Measurements from ENCODE around the gene CCDC194. TPM values are rescaled to one million over a fixed set of nuclear protein-coding genes. Genes with fewer than 3 reads are reported as not detected.

The CCDC194 gene
- total RNA-seq, 1 experiment from 2014 or later: not detected

GRCh38 chr19:17351815-17352435, 42.1 kb downstream of the CCDC194 start:
- DNase-seq (ENCODE audit: low spot score): no peak
- H3K4me1 ChIP-seq (ENCODE audit: insufficient read depth, low read length, poor library complexity, severe bottlenecking): no peaks in the 10 kb centered on the region
- ChIA-PET CTCF (no interaction called here), POLR2A (ENCODE audit: low non-redundant PET) (no interaction called here)
- H3K9me3 ChIP-seq (ENCODE audit: low read depth, low read length, poor library complexity, severe bottlenecking): no peaks in the 10 kb centered on the region
- H3K4me3 ChIP-seq (ENCODE audit: low read depth, low read length, poor library complexity, severe bottlenecking): no peak overlapping the region
- BruUV-seq (replicated peaks): no TSS peak
- no peak for TF ChIP-seq EZH2 (IDR thresholded peaks at IDR 0.05; ENCODE audit: borderline replicate concordance, low read depth, low read length, poor library complexity, severe bottlenecking)
- TF ChIP-seq CTCF (conservative IDR thresholded peaks at IDR 0.05; ENCODE audit: low read depth, low read length): no peak
- no peak overlapping the region for H3K27ac ChIP-seq (ENCODE audit: low read depth, low read length, poor library complexity, severe bottlenecking)
- intact Hi-C loops (cut with micrococcal nuclease; ENCODE audit: unreplicated experiment): no loop called here
- no peaks in the 10 kb centered on the region for H3K27me3 ChIP-seq (replicated peaks; ENCODE audit: insufficient read depth, low read depth, low read length, poor library complexity)
- H3K36me3 ChIP-seq (ENCODE audit: insufficient read depth, low read length, poor library complexity, severe bottlenecking): no peaks in the 10 kb centered on the region

- Histone ChIP-seq H3K36me3 (ENCODE audit: insufficient read depth, low read length, poor library complexity, severe bottlenecking) (no peaks in the 10 kb centered on the region), H3K4me3 (ENCODE audit: low read depth, low read length, poor library complexity, severe bottlenecking) (peak overlapping the region; percentile 1), H3K27ac (ENCODE audit: low read depth, low read length, poor library complexity, severe bottlenecking) (no peak overlapping the region), H3K27me3 (replicated peaks; ENCODE audit: insufficient read depth, low read depth, low read length, poor library complexity) (no peaks in the 10 kb centered on the region), H3K4me1 (ENCODE audit: insufficient read depth, low read length, poor library complexity, severe bottlenecking) (no peaks in the 10 kb centered on the region), H3K9me3 (ENCODE audit: low read depth, low read length, poor library complexity, severe bottlenecking) (no peaks in the 10 kb centered on the region)
- ChIA-PET CTCF (interaction anchor here (1.1 to 1.7 kb wide), 2 partner anchors 10 to 37 kb away, joined by 3 to 5 read pairs; no protein-coding TSS in a partner anchor), POLR2A (ENCODE audit: low non-redundant PET) (interaction anchor here (0.5 to 0.6 kb wide), 2 partner anchors 93 to 94 kb away, joined by 4 to 6 read pairs; no protein-coding TSS in a partner anchor)
- no peak for TF ChIP-seq EZH2 (IDR thresholded peaks at IDR 0.05; ENCODE audit: borderline replicate concordance, low read depth, low read length, poor library complexity, severe bottlenecking)
- no peak for TF ChIP-seq CTCF (conservative IDR thresholded peaks at IDR 0.05; ENCODE audit: low read depth, low read length)
- peak; percentile 88 for DNase-seq (ENCODE audit: low spot score)
- no TSS peak for BruUV-seq (replicated peaks)
- intact Hi-C loops (cut with micrococcal nuclease; ENCODE audit: unreplicated experiment): loop anchor here (5.0 kb wide), 1 partner anchor 119 kb away; no protein-coding TSS in a partner anchor
Measured at GRCh38 chr19:17348700-17349099, 45.3 kb downstream of the CCDC194 start.

- no peaks in the 10 kb centered on the region for H3K4me1 ChIP-seq (ENCODE audit: insufficient read depth, low read length, poor library complexity, severe bottlenecking)
- H3K27me3 ChIP-seq (replicated peaks; ENCODE audit: insufficient read depth, low read depth, low read length, poor library complexity): no peaks in the 10 kb centered on the region
- no peak overlapping the region for H3K27ac ChIP-seq (ENCODE audit: low read depth, low read length, poor library complexity, severe bottlenecking)
- BruUV-seq (replicated peaks): no TSS peak
- no peaks in the 10 kb centered on the region for H3K9me3 ChIP-seq (ENCODE audit: low read depth, low read length, poor library complexity, severe bottlenecking)
- POLR2A ChIA-PET (ENCODE audit: low non-redundant PET): no interaction called here
- no peaks in the 10 kb centered on the region for H3K36me3 ChIP-seq (ENCODE audit: insufficient read depth, low read length, poor library complexity, severe bottlenecking)
- CTCF ChIA-PET: interaction anchor here (0.6 to 1.7 kb wide), 3 partner anchors 9 to 426 kb away, joined by 3 to 12 read pairs (median 5); no protein-coding TSS in a partner anchor
- intact Hi-C loops (cut with micrococcal nuclease; ENCODE audit: unreplicated experiment): loop anchor here (5.0 kb wide), 1 partner anchor 119 kb away; no protein-coding TSS in a partner anchor
- no peak overlapping the region for H3K4me3 ChIP-seq (ENCODE audit: low read depth, low read length, poor library complexity, severe bottlenecking)
- TF ChIP-seq CTCF (conservative IDR thresholded peaks at IDR 0.05; ENCODE audit: low read depth, low read length) (no peak), EZH2 (IDR thresholded peaks at IDR 0.05; ENCODE audit: borderline replicate concordance, low read depth, low read length, poor library complexity, severe bottlenecking) (no peak)
- no peak for DNase-seq (ENCODE audit: low spot score)
Measured at GRCh38 chr19:17347877-17348276, 46.1 kb downstream of the CCDC194 start.
